WTC11 (cell line): Measurements from ENCODE around the gene PSMD12. TPM values are rescaled to one million over a fixed set of nuclear protein-coding genes. Genes with fewer than 3 reads are reported as not detected.

Source experiments
- ATAC-seq: fragments of 200-7000 bp; cut with Tn5 transposase; 2 replicates; pipeline ENCODE4 v1.10.0; 2021; ENCODE audit warnings: mild to moderate bottlenecking, moderate library complexity
- CTCF ChIA-PET: fragments of 300-600 bp; sonication (Branson Sonifier 250); formaldehyde crosslinking; loops from one replicate; lab custom pipeline; 2021; ENCODE audit warnings: antibody characterized with exemption; lab: Charles Lee
- POLR2A ChIA-PET: fragments of 350-600 bp; sonication (Branson Sonifier 250); formaldehyde crosslinking; loops from one replicate; lab custom pipeline; 2021; ENCODE audit warnings: antibody characterized with exemption; lab: Charles Lee
- DNase-seq: peaks from one replicate; pipeline ENCODE4 v3.0.0; 2021; ENCODE audit warnings: low spot score
- H3K27ac Mint-ChIP-seq: 2 replicates; pipeline ENCODE4 v1.8.0; 2021; ENCODE audit warnings: mixed read lengths
- H3K27me3 Mint-ChIP-seq: 2 replicates; pipeline ENCODE4 v1.8.0; 2021; ENCODE audit warnings: low read depth, mild to moderate bottlenecking, moderate library complexity, mixed read lengths
- H3K36me3 Mint-ChIP-seq: 2 replicates; pipeline ENCODE4 v1.8.0; 2021; ENCODE audit warnings: mixed read lengths
- H3K4me1 Mint-ChIP-seq: 2 replicates; pipeline ENCODE4 v1.8.0; 2022; ENCODE audit warnings: mixed read lengths
- H3K4me3 Mint-ChIP-seq: 2 replicates; pipeline ENCODE4 v1.8.0; 2021; ENCODE audit warnings: mild to moderate bottlenecking, moderate library complexity, mixed read lengths
- H3K9me3 Mint-ChIP-seq: 2 replicates; pipeline ENCODE4 v1.8.0; 2021; ENCODE audit warnings: mixed read lengths
- ELF4 ChIP-seq: sonication (generic); formaldehyde crosslinking; IDR thresholded peaks from 2 replicates; pipeline ENCODE4 v1.8.1; 2022; ENCODE audit warnings: low read depth, mild to moderate bottlenecking, moderate library complexity, missing genetic modification reagents
- FOXP1 ChIP-seq: sonication (generic); formaldehyde crosslinking; IDR thresholded peaks from 2 replicates; pipeline ENCODE4 v1.8.0; 2022; ENCODE audit warnings: missing genetic modification reagents, mild to moderate bottlenecking, moderate library complexity, borderline replicate concordance
- HMGA2 ChIP-seq: fragments of 250-450 bp; sonication (Bioruptor Pico); IDR thresholded peaks from 2 replicates; pipeline ENCODE4 v1.4.0; 2021; ENCODE audit warnings: mild to moderate bottlenecking, moderate library complexity
- MYBL2 ChIP-seq: sonication (generic); formaldehyde crosslinking; IDR thresholded peaks from 2 replicates; pipeline ENCODE4 v1.8.1; 2023; ENCODE audit warnings: mild to moderate bottlenecking, moderate library complexity, missing genetic modification reagents
- NFYB ChIP-seq: sonication (generic); formaldehyde crosslinking; conservative IDR thresholded peaks from 2 replicates; pipeline ENCODE4 v1.8.0; 2022; ENCODE audit warnings: low read depth, missing genetic modification reagents
- NR3C1 ChIP-seq: sonication (generic); formaldehyde crosslinking; conservative IDR thresholded peaks from 2 replicates; pipeline ENCODE4 v1.8.1; 2023; ENCODE audit warnings: low read depth, mild to moderate bottlenecking, missing genetic modification reagents
- RELA ChIP-seq: sonication (generic); formaldehyde crosslinking; IDR thresholded peaks from 2 replicates; pipeline ENCODE4 v1.8.1; 2022; ENCODE audit warnings: missing genetic modification reagents, mild to moderate bottlenecking, borderline replicate concordance
- SMAD3 ChIP-seq: sonication (generic); formaldehyde crosslinking; IDR thresholded peaks from 2 replicates; pipeline ENCODE4 v1.8.0; 2022; ENCODE audit warnings: missing genetic modification reagents, mild to moderate bottlenecking, borderline replicate concordance
- TEAD4 ChIP-seq: sonication (generic); formaldehyde crosslinking; IDR thresholded peaks from 2 replicates; pipeline ENCODE4 v1.8.0; 2022; ENCODE audit warnings: mild to moderate bottlenecking, missing genetic modification reagents
- ZNF219 ChIP-seq: sonication (generic); formaldehyde crosslinking; IDR thresholded peaks from 2 replicates; pipeline ENCODE4 v1.8.0; 2023; ENCODE audit warnings: missing genetic modification reagents, mild to moderate bottlenecking, borderline replicate concordance
- ZNF423 ChIP-seq: fragments of 250-450 bp; sonication (Bioruptor Pico); IDR thresholded peaks from 2 replicates; pipeline ENCODE4 v2.1.2; 2022; ENCODE audit warnings: mild to moderate bottlenecking, moderate library complexity
- total RNA-seq: library from RNA; stranded (reverse); gene quantifications from 3 replicates; pipeline ENCODE4 v1.2.3, GENCODE V29; 2021
- TF ChIP-seq, protein P1 (sequence below): fragments of 250-450 bp; sonication (Bioruptor Pico); IDR thresholded peaks from 2 replicates; pipeline ENCODE4 v1.9.0; 2021; ENCODE audit warnings: mild to moderate bottlenecking
- TF ChIP-seq, protein P2 (sequence below): sonication (generic); formaldehyde crosslinking; conservative IDR thresholded peaks from 2 replicates; pipeline ENCODE4 v1.8.1; 2023; ENCODE audit warnings: mild to moderate bottlenecking, low read depth, missing genetic modification reagents, moderate library complexity
- TF ChIP-seq, protein P3 (sequence below): sonication (generic); formaldehyde crosslinking; IDR thresholded peaks from 2 replicates; pipeline ENCODE4 v1.8.0; 2023; ENCODE audit warnings: missing genetic modification reagents, mild to moderate bottlenecking, borderline replicate concordance
- TF ChIP-seq, protein P4 (sequence below): sonication (generic); formaldehyde crosslinking; IDR thresholded peaks from 2 replicates; pipeline ENCODE4 v1.8.1; 2023; ENCODE audit warnings: mild to moderate bottlenecking, moderate library complexity, missing genetic modification reagents
- TF ChIP-seq, protein P5 (sequence below): sonication (generic); formaldehyde crosslinking; IDR thresholded peaks from 2 replicates; pipeline ENCODE4 v1.8.1; 2023; ENCODE audit warnings: mild to moderate bottlenecking, missing genetic modification reagents
- TF ChIP-seq, protein P6 (sequence below): sonication (generic); formaldehyde crosslinking; IDR thresholded peaks from 2 replicates; pipeline ENCODE4 v1.8.1; 2022; ENCODE audit warnings: missing genetic modification reagents, borderline replicate concordance
- TF ChIP-seq, protein P7 (sequence below): sonication (generic); formaldehyde crosslinking; IDR thresholded peaks from 2 replicates; pipeline ENCODE4 v1.8.1; 2022; ENCODE audit warnings: low read depth, mild to moderate bottlenecking, moderate library complexity, missing genetic modification reagents, borderline replicate concordance
- TF ChIP-seq, protein P8 (sequence below): fragments of 250-450 bp; sonication (Bioruptor Pico); conservative IDR thresholded peaks from 2 replicates; pipeline ENCODE4 v1.9.0; 2021; ENCODE audit warnings: mild to moderate bottlenecking

The PSMD12 gene
- total RNA-seq, 1 experiment from 2014 or later = 66.9 TPM

DNA sequence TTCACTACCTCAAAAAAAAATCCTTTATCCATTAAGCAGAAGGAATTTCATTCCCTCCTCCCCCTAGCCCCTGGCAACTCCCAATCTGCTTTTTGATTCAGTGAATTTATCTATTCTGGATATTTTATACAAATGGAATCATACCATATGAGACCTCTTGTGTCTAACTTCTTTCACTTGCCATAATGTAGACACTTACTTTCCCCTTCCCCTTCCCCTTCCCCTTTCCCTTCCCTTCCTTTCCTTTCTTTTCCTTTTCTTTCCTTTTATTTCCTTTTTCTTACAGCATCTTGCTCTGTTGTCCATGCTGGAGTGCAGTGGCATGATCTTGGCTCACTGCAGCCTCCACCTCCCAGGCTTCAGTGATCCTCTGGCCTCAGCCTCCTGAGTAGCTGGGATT lies 50.5 kb downstream of the PSMD12 start:
- CTCF ChIA-PET = no interaction called here
- Mint-ChIP-seq H3K27me3 (no peaks in the 10 kb centered on the region), H3K9me3 (no peaks in the 10 kb centered on the region), H3K4me1 (peaks cover 17% of the 10 kb centered on the region), H3K27ac (no peak overlapping the region), H3K4me3 (no peak overlapping the region), H3K36me3 (no peaks in the 10 kb centered on the region)
- DNase-seq = no peak
- POLR2A ChIA-PET = no interaction called here
- ATAC-seq = no peak
- TF ChIP-seq, protein P1, sequence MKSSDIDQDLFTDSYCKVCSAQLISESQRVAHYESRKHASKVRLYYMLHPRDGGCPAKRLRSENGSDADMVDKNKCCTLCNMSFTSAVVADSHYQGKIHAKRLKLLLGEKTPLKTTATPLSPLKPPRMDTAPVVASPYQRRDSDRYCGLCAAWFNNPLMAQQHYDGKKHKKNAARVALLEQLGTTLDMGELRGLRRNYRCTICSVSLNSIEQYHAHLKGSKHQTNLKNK = no peak
- TF ChIP-seq FOXP1 (no peak), ZNF423 (CRISPR knock-in tag) (no peak), SMAD3 (CRISPR knock-in tag) (no peak), NFYB (CRISPR knock-in tag) (no peak), MYBL2 (no peak)
- TF ChIP-seq, protein P2, sequence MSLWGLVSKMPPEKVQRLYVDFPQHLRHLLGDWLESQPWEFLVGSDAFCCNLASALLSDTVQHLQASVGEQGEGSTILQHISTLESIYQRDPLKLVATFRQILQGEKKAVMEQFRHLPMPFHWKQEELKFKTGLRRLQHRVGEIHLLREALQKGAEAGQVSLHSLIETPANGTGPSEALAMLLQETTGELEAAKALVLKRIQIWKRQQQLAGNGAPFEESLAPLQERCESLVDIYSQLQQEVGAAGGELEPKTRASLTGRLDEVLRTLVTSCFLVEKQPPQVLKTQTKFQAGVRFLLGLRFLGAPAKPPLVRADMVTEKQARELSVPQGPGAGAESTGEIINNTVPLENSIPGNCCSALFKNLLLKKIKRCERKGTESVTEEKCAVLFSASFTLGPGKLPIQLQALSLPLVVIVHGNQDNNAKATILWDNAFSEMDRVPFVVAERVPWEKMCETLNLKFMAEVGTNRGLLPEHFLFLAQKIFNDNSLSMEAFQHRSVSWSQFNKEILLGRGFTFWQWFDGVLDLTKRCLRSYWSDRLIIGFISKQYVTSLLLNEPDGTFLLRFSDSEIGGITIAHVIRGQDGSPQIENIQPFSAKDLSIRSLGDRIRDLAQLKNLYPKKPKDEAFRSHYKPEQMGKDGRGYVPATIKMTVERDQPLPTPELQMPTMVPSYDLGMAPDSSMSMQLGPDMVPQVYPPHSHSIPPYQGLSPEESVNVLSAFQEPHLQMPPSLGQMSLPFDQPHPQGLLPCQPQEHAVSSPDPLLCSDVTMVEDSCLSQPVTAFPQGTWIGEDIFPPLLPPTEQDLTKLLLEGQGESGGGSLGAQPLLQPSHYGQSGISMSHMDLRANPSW (CRISPR knock-in tag) = no peak
- TF ChIP-seq, protein P3, sequence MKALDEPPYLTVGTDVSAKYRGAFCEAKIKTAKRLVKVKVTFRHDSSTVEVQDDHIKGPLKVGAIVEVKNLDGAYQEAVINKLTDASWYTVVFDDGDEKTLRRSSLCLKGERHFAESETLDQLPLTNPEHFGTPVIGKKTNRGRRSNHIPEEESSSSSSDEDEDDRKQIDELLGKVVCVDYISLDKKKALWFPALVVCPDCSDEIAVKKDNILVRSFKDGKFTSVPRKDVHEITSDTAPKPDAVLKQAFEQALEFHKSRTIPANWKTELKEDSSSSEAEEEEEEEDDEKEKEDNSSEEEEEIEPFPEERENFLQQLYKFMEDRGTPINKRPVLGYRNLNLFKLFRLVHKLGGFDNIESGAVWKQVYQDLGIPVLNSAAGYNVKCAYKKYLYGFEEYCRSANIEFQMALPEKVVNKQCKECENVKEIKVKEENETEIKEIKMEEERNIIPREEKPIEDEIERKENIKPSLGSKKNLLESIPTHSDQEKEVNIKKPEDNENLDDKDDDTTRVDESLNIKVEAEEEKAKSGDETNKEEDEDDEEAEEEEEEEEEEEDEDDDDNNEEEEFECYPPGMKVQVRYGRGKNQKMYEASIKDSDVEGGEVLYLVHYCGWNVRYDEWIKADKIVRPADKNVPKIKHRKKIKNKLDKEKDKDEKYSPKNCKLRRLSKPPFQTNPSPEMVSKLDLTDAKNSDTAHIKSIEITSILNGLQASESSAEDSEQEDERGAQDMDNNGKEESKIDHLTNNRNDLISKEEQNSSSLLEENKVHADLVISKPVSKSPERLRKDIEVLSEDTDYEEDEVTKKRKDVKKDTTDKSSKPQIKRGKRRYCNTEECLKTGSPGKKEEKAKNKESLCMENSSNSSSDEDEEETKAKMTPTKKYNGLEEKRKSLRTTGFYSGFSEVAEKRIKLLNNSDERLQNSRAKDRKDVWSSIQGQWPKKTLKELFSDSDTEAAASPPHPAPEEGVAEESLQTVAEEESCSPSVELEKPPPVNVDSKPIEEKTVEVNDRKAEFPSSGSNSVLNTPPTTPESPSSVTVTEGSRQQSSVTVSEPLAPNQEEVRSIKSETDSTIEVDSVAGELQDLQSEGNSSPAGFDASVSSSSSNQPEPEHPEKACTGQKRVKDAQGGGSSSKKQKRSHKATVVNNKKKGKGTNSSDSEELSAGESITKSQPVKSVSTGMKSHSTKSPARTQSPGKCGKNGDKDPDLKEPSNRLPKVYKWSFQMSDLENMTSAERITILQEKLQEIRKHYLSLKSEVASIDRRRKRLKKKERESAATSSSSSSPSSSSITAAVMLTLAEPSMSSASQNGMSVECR = no peak
- TF ChIP-seq, protein P4, sequence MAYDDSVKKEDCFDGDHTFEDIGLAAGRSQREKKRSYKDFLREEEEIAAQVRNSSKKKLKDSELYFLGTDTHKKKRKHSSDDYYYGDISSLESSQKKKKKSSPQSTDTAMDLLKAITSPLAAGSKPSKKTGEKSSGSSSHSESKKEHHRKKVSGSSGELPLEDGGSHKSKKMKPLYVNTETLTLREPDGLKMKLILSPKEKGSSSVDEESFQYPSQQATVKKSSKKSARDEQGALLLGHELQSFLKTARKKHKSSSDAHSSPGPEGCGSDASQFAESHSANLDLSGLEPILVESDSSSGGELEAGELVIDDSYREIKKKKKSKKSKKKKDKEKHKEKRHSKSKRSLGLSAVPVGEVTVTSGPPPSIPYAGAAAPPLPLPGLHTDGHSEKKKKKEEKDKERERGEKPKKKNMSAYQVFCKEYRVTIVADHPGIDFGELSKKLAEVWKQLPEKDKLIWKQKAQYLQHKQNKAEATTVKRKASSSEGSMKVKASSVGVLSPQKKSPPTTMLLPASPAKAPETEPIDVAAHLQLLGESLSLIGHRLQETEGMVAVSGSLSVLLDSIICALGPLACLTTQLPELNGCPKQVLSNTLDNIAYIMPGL (CRISPR knock-in tag) = no peak
- TF ChIP-seq, protein P5, sequence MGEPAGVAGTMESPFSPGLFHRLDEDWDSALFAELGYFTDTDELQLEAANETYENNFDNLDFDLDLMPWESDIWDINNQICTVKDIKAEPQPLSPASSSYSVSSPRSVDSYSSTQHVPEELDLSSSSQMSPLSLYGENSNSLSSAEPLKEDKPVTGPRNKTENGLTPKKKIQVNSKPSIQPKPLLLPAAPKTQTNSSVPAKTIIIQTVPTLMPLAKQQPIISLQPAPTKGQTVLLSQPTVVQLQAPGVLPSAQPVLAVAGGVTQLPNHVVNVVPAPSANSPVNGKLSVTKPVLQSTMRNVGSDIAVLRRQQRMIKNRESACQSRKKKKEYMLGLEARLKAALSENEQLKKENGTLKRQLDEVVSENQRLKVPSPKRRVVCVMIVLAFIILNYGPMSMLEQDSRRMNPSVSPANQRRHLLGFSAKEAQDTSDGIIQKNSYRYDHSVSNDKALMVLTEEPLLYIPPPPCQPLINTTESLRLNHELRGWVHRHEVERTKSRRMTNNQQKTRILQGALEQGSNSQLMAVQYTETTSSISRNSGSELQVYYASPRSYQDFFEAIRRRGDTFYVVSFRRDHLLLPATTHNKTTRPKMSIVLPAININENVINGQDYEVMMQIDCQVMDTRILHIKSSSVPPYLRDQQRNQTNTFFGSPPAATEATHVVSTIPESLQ = no peak

DNA sequence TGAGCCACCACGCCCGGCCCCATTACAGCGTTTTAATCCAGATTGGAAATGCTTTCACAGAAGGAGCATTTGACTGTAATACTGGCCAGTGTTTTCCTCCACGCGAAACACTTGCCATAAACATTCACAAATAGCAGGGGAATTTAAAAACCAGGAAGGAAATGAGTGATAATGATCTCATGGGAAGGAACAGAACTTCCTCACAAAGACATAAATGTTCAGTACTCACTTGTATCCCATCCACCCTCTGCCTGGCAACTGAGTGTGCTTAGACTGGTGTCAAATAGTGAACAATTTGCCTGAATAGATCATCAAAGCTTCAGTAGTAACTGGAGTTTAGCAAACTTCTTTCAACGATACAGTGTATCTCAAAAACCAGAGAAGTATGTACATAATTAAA lies 54.1 kb downstream of the PSMD12 start:
- POLR2A ChIA-PET = no interaction called here
- ATAC-seq (no peak), DNase-seq (no peak)
- no peak overlapping the region for H3K4me3 Mint-ChIP-seq
- CTCF ChIA-PET = interaction anchor here (0.7 kb wide), 1 partner anchor 19 kb away, joined by 3 read pairs; no protein-coding TSS in a partner anchor
- no peaks in the 10 kb centered on the region for H3K27me3 Mint-ChIP-seq
- H3K4me1 Mint-ChIP-seq = peaks cover 19% of the 10 kb centered on the region
- H3K9me3 Mint-ChIP-seq = no peaks in the 10 kb centered on the region
- peak overlapping the region; percentile 91; the same call in 1 of the 2 replicates for H3K27ac Mint-ChIP-seq
- H3K36me3 Mint-ChIP-seq = no peaks in the 10 kb centered on the region
- TF ChIP-seq, protein P6, sequence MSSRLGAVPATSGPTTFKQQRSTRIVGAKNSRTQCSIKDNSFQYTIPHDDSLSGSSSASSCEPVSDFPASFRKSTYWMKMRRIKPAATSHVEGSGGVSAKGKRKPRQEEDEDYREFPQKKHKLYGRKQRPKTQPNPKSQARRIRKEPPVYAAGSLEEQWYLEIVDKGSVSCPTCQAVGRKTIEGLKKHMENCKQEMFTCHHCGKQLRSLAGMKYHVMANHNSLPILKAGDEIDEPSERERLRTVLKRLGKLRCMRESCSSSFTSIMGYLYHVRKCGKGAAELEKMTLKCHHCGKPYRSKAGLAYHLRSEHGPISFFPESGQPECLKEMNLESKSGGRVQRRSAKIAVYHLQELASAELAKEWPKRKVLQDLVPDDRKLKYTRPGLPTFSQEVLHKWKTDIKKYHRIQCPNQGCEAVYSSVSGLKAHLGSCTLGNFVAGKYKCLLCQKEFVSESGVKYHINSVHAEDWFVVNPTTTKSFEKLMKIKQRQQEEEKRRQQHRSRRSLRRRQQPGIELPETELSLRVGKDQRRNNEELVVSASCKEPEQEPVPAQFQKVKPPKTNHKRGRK (CRISPR knock-in tag) = no peak
- TF ChIP-seq TEAD4 (CRISPR knock-in tag) (no peak), RELA (CRISPR knock-in tag) (no peak), ZNF219 (CRISPR knock-in tag) (no peak), HMGA2 (CRISPR knock-in tag) (no peak), NR3C1 (CRISPR knock-in tag) (no peak), ELF4 (no peak)
- TF ChIP-seq, protein P7, sequence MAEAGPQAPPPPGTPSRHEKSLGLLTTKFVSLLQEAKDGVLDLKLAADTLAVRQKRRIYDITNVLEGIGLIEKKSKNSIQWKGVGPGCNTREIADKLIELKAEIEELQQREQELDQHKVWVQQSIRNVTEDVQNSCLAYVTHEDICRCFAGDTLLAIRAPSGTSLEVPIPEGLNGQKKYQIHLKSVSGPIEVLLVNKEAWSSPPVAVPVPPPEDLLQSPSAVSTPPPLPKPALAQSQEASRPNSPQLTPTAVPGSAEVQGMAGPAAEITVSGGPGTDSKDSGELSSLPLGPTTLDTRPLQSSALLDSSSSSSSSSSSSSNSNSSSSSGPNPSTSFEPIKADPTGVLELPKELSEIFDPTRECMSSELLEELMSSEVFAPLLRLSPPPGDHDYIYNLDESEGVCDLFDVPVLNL (CRISPR knock-in tag) = no peak
- TF ChIP-seq, protein P8, sequence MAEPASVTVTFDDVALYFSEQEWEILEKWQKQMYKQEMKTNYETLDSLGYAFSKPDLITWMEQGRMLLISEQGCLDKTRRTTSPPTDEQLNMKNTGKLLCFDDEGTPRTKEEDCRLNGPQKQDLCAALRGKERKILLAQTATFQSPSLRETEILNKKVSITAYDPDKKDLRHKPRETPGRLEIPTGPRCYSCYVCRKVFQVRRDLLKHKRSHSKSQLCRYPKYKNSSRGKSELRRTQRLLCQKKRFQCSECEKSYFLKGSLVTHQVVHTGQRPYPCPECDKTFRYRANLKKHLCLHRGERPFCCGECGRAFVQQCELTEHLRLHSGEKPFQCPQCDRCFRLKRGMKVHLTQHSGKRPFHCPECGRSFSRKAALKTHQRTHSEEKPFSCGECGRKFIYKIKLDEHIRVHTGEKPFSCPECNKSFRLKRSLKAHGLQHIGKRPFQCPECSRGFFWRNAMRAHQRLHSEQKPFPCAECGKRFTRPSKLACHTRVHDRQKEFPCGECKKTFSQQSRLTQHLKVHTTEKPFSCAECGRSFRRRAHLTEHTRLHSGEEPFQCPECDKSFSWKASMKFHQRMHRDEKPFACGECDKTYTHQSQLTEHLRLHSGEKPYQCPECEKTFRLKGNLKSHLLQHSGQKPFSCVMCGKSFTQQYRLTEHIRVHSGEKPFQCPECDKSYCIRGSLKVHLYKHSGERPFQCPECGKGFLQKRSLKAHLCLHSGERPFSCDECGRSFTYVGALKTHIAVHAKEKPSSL (CRISPR knock-in tag) = no peak
